ENCODE measurements around the gene WHRN.
A peak's percentile ranks its signal among the peaks of the same experiment; 100 is the strongest.

WHRN gene

DNA sequence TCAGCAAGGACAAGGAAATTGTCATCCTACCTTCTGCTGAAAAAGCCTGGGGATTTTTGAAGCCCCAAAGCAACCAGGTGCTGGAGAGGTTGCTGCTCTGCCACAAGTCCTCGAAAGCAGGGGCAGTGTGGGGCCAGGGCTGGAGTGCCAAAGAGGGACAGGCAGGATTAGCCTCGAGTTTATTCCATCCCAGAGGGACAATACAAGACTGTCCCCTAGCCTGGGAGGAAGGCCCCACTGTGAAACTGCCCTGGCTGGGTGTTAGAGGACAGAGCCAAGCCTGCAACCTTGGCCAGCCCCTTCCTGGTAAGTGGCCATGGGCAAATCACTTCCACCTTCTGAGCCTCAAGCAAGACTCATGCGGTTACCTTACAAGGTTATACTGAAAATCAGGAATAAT lies 55.1 kb downstream of the WHRN start:
- DNase-seq (ENCODE audit: low read depth): no peak
- TF ChIP-seq, protein P1, sequence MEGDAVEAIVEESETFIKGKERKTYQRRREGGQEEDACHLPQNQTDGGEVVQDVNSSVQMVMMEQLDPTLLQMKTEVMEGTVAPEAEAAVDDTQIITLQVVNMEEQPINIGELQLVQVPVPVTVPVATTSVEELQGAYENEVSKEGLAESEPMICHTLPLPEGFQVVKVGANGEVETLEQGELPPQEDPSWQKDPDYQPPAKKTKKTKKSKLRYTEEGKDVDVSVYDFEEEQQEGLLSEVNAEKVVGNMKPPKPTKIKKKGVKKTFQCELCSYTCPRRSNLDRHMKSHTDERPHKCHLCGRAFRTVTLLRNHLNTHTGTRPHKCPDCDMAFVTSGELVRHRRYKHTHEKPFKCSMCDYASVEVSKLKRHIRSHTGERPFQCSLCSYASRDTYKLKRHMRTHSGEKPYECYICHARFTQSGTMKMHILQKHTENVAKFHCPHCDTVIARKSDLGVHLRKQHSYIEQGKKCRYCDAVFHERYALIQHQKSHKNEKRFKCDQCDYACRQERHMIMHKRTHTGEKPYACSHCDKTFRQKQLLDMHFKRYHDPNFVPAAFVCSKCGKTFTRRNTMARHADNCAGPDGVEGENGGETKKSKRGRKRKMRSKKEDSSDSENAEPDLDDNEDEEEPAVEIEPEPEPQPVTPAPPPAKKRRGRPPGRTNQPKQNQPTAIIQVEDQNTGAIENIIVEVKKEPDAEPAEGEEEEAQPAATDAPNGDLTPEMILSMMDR (conservative IDR thresholded peaks at IDR 0.05; ENCODE audit: low read length): no peak
- no peak overlapping the region for H3K4me3 ChIP-seq (ENCODE audit: low read length)

DNA sequence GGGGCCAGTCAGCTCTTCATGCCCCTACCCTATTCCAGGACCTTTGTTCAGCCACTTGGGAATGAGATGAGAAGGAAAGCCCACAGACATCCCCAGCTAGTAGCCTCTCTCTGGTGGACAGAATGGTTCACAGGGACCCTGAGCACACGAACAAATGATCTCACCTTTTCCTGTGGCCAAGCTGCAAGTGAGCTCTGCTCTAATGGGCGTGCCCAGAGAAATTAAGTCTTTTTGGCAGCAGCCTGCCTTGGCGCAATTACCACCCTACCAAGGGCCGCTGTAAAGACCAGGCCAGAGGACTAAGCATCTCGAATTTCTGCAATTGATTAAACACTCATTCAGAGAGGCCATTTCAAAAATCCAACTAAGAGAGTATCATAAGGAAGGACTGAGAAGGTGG lies 56.0 kb downstream of the WHRN start:
- no peak overlapping the region for H3K4me3 ChIP-seq (ENCODE audit: low read length)
- TF ChIP-seq, protein P1 (conservative IDR thresholded peaks at IDR 0.05; ENCODE audit: low read length): no peak
- DNase-seq (ENCODE audit: low read depth): no peak

DNA sequence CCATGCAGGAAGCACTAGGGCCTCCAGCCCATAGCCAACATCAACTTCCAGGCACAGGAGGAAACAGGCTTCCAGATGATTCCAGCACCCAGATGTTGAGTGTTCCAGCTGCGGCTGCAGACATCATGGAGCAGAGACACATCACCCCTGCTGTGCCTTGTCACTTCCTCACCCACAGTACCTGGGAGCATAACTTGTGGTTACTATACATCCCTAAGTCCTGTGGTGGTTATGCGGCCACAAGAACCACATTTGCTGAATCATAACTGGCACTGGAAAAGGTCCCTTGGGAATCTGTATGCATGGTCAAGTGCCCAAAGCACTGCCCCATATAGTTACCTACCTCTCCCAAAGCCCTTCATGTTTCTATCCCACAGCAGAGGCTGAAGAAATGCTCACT lies 56.6 kb downstream of the WHRN start:
- no peak overlapping the region for H3K4me3 ChIP-seq (ENCODE audit: low read length)
- DNase-seq (ENCODE audit: low read depth): peak; percentile 67
- TF ChIP-seq, protein P1 (conservative IDR thresholded peaks at IDR 0.05; ENCODE audit: low read length): no peak

DNA sequence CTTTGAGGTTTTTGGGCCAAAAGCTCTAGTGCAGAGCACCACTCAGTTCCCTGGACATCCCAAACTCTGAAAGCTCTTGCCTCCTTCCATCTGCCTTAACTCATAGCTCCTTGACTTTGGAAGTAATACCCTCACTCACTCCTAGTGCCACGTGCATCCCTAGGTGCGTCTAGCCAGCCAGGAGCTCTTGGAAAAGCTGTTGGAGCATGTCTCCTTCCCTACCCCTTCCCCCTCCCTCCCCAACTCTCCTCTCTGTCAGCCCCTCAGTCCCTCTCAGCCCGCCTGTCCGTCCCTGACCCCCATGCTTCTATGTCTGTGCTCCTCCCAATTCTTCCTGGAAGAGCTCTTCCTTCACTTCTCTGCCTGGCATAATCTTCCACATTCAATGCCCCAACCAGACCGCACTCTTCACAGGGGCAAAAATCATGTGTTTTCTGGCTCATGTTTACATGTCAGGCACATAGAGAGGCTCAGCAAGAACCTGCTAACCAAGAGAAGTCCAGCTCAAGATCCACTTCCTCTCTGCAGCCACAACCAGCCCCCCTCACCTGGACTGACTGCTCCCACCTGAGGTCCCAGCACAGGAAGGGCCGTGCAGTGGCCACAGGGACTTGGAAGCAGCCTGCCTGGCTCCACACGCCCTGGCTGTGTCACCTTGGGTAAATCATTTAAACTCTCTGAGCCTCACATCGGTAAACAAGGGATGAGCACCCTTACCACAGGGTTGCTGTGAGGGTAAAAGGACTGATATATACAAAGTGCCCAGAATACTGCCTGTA lies 58.4 kb downstream of the WHRN start:
- no peak overlapping the region for H3K4me3 ChIP-seq (ENCODE audit: low read length)
- TF ChIP-seq, protein P1 (conservative IDR thresholded peaks at IDR 0.05; ENCODE audit: low read length): no peak
- no peak for DNase-seq (ENCODE audit: low read depth)

DNA sequence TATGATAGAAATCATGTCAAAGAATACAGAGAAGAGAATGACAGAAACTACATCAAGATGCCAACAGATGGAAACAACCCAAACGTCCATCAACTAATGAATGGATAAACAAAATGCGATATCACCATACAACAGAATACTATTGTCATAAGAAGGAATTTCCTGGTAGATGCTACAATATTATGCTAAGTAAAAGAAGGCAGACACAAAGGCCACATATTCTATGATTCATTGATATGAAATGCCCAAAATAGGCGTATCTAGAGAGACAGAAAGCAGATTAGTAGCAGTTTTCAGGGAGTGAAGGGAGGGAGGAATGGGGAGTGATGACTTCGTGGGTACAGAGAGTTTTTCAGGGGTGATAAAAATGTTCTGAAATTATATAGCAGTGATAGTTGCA lies 59.2 kb downstream of the WHRN start:
- TF ChIP-seq, protein P1 (conservative IDR thresholded peaks at IDR 0.05; ENCODE audit: low read length): no peak
- H3K4me3 ChIP-seq (ENCODE audit: low read length): no peak overlapping the region
- peak; percentile 65 for DNase-seq (ENCODE audit: low read depth)

DNA sequence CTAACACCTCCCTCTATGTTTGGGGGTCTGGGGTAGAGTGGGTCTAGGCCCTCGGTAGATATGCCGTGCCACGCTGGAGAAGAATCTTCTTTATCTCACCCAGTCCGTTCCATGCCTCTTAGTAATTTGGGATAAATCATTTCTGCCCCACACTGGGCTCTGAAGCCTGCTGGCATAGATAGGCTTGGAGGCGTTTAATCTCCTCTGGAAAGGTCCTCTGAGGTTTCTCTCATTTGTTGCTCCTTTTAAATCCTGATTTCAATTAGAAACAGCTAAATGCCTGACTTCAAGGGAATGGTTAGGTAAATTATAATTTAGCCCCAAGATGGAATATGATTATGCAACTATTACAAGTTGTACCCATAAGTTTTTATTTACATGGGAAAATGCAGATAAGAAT lies 59.7 kb downstream of the WHRN start:
- no peak for DNase-seq (ENCODE audit: low read depth)
- TF ChIP-seq, protein P1 (conservative IDR thresholded peaks at IDR 0.05; ENCODE audit: low read length): no peak
- H3K4me3 ChIP-seq (ENCODE audit: low read length): no peak overlapping the region

DNA sequence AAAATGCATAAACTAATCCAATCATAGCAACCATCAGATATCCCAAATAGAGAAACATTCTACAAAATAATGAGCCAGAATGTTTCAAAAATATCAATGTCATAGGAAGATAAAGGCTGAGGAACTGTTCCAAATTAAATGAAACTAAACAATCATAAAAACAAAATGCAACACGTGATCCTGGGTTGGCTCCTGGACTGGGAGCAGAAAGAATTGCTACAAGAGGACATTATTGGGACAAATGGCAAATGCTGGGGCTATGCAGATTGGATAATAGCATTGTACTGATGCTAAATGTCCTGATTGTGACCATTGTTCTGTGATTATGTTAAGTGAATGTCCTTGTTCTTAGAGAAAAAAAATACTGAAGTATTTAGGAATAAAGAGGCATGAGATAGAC lies 63.3 kb downstream of the WHRN start:
- H3K4me3 ChIP-seq (ENCODE audit: low read length): no peak overlapping the region
- DNase-seq (ENCODE audit: low read depth): no peak
- TF ChIP-seq, protein P1 (conservative IDR thresholded peaks at IDR 0.05; ENCODE audit: low read length): no peak
